ENCODE measurements around the gene PRR35. TPM values are rescaled to one million over a fixed set of nuclear protein-coding genes. Genes with fewer than 3 reads are reported as not detected.

The PRR35 gene
- total RNA-seq, 2 experiments from 2014 or later, result not detected

- ChIA-PET POLR2A (no interaction called here), CTCF (interaction anchor here (0.5 kb wide), 1 partner anchor 173 kb away, joined by 3 read pairs; no protein-coding TSS in a partner anchor)
- H3K36me3 Mint-ChIP-seq (ENCODE audit: low read depth), result no peaks in the 10 kb centered on the region
- H3K4me1 Mint-ChIP-seq, result no peaks in the 10 kb centered on the region
- H3K4me3 Mint-ChIP-seq, result no peak overlapping the region
- H3K27ac Mint-ChIP-seq, result no peak overlapping the region
- H3K9me3 Mint-ChIP-seq, result no peaks in the 10 kb centered on the region
- peaks cover 12% of the 10 kb centered on the region for H3K27me3 Mint-ChIP-seq
- no peak for DNase-seq
These were observed 1.7 kb upstream of the PRR35 start for GRCh38 chr16:558298-559020.

GRCh38 chr16:559021-559380 is 1.2 kb upstream of the PRR35 start:
- DNase-seq, result no peak
- H3K9me3 Mint-ChIP-seq, result no peaks in the 10 kb centered on the region
- no peaks in the 10 kb centered on the region for H3K4me1 Mint-ChIP-seq
- ChIA-PET CTCF (no interaction called here), POLR2A (no interaction called here)
- no peak overlapping the region for H3K27ac Mint-ChIP-seq
- no peaks in the 10 kb centered on the region for H3K36me3 Mint-ChIP-seq (ENCODE audit: low read depth)
- peaks cover 12% of the 10 kb centered on the region for H3K27me3 Mint-ChIP-seq
- H3K4me3 Mint-ChIP-seq, result no peak overlapping the region

GRCh38 chr16:559411-560203 is 587 bp upstream of the PRR35 start:
- no peak overlapping the region for H3K4me3 Mint-ChIP-seq
- H3K4me1 Mint-ChIP-seq, result no peaks in the 10 kb centered on the region
- no peaks in the 10 kb centered on the region for H3K9me3 Mint-ChIP-seq
- ChIA-PET CTCF (no interaction called here), POLR2A (no interaction called here)
- no peak overlapping the region for H3K27ac Mint-ChIP-seq
- H3K36me3 Mint-ChIP-seq (ENCODE audit: low read depth), result no peaks in the 10 kb centered on the region
- DNase-seq, result no peak
- peaks cover 12% of the 10 kb centered on the region for H3K27me3 Mint-ChIP-seq

- peaks cover 12% of the 10 kb centered on the region for H3K27me3 Mint-ChIP-seq
- no peak overlapping the region for H3K4me3 Mint-ChIP-seq
- no peaks in the 10 kb centered on the region for H3K36me3 Mint-ChIP-seq (ENCODE audit: low read depth)
- H3K9me3 Mint-ChIP-seq, result no peaks in the 10 kb centered on the region
- CTCF ChIA-PET, result no interaction called here
- H3K27ac Mint-ChIP-seq, result no peak overlapping the region
- H3K4me1 Mint-ChIP-seq, result no peaks in the 10 kb centered on the region
- no peak for DNase-seq
- POLR2A ChIA-PET, result no interaction called here
These were observed 663 bp downstream of the PRR35 start for GRCh38 chr16:560701-561412.

GRCh38 chr16:561413-561794 is 1.2 kb downstream of the PRR35 start:
- H3K27me3 Mint-ChIP-seq, result peaks cover 12% of the 10 kb centered on the region
- H3K27ac Mint-ChIP-seq, result no peak overlapping the region
- H3K4me3 Mint-ChIP-seq, result no peak overlapping the region
- H3K4me1 Mint-ChIP-seq, result peaks cover under 1% of the 10 kb centered on the region
- H3K36me3 Mint-ChIP-seq (ENCODE audit: low read depth), result no peaks in the 10 kb centered on the region
- ChIA-PET CTCF (no interaction called here), POLR2A (no interaction called here)
- no peaks in the 10 kb centered on the region for H3K9me3 Mint-ChIP-seq
- DNase-seq, result no peak

GRCh38 chr16:561957-562938 is 2.1 kb downstream of the PRR35 start:
- no peaks in the 10 kb centered on the region for H3K36me3 Mint-ChIP-seq (ENCODE audit: low read depth)
- no peak overlapping the region for H3K27ac Mint-ChIP-seq
- H3K4me1 Mint-ChIP-seq, result peaks cover 9% of the 10 kb centered on the region
- ChIA-PET CTCF (no interaction called here), POLR2A (no interaction called here)
- peaks cover 12% of the 10 kb centered on the region for H3K27me3 Mint-ChIP-seq
- no peak for DNase-seq
- no peak overlapping the region for H3K4me3 Mint-ChIP-seq
- no peaks in the 10 kb centered on the region for H3K9me3 Mint-ChIP-seq

- Mint-ChIP-seq H3K27me3 (peaks cover 12% of the 10 kb centered on the region), H3K36me3 (ENCODE audit: low read depth) (no peaks in the 10 kb centered on the region), H3K27ac (no peak overlapping the region), H3K9me3 (no peaks in the 10 kb centered on the region), H3K4me1 (peaks cover 9% of the 10 kb centered on the region), H3K4me3 (no peak overlapping the region)
- ChIA-PET POLR2A (no interaction called here), CTCF (no interaction called here)
- DNase-seq, result no peak
These were observed 3.0 kb downstream of the PRR35 start for GRCh38 chr16:563072-563644.

GRCh38 chr16:564690-565418 is 4.7 kb downstream of the PRR35 start:
- H3K4me3 Mint-ChIP-seq, result no peak overlapping the region
- ChIA-PET POLR2A (no interaction called here), CTCF (no interaction called here)
- no peaks in the 10 kb centered on the region for H3K9me3 Mint-ChIP-seq
- peaks cover 6% of the 10 kb centered on the region for H3K27me3 Mint-ChIP-seq
- H3K4me1 Mint-ChIP-seq, result peaks cover 17% of the 10 kb centered on the region
- DNase-seq, result no peak
- H3K27ac Mint-ChIP-seq, result no peak overlapping the region
- H3K36me3 Mint-ChIP-seq (ENCODE audit: low read depth), result no peaks in the 10 kb centered on the region

GRCh38 chr16:565419-566330 is 5.5 kb downstream of the PRR35 start:
- ChIA-PET POLR2A (no interaction called here), CTCF (no interaction called here)
- no peak for DNase-seq
- H3K27ac Mint-ChIP-seq, result no peak overlapping the region
- H3K4me3 Mint-ChIP-seq, result no peak overlapping the region
- peaks cover 6% of the 10 kb centered on the region for H3K27me3 Mint-ChIP-seq
- H3K36me3 Mint-ChIP-seq (ENCODE audit: low read depth), result no peaks in the 10 kb centered on the region
- H3K9me3 Mint-ChIP-seq, result no peaks in the 10 kb centered on the region
- peaks cover 18% of the 10 kb centered on the region for H3K4me1 Mint-ChIP-seq

- POLR2A ChIA-PET, result interaction anchor here (1.0 to 1.4 kb wide), 2 partner anchors 19 to 39 kb away, joined by 3 to 4 read pairs; partner anchors contain the start of gene CAPN15
- Mint-ChIP-seq H3K27me3 (peaks cover 3% of the 10 kb centered on the region), H3K4me3 (peak within 1 kb of the TSS; percentile 54), H3K27ac (peak within 1 kb of the TSS; percentile 63), H3K36me3 (ENCODE audit: low read depth) (no peaks in the 10 kb centered on the region), H3K9me3 (no peaks in the 10 kb centered on the region), H3K4me1 (peaks cover 29% of the 10 kb centered on the region)
- peak; percentile 71 for DNase-seq
- CTCF ChIA-PET, result no interaction called here
These were observed 6.5 kb downstream of the PRR35 start, which contains the start of gene NHLRC4 for GRCh38 chr16:566475-567372. NHLRC4 (plus strand) TSS chr16:567005; CDS start chr16:568048, 1,043 bp downstream.
